Posterior cingulate gyrus (tissue), 11 donors: ENCODE results near the gene KDSR.
A peak's percentile ranks its signal among the peaks of the same experiment; 100 is the strongest.

Experiments
- DNase-seq, 10 donors: peaks; one replicate each; pipeline versions ENCODE4 v3.0.0 to v3.0.0-alpha.2; 2020 to 2021; ENCODE audit warnings: mixed read lengths in 3 of 10
- intact Hi-C: fragments of 100-400 bp; cut with DNase I; formaldehyde crosslinking; loops from one replicate; pipeline ENCODE4 v1.15.1; 2023

KDSR gene

GRCh38 chr18:63367053-63367953 is at the start of gene KDSR:
Gene KDSR, minus strand, starts transcription at chr18:63367206. Its CDS starts 88 bp downstream, at chr18:63367118.
- peak; percentile 84 to 98 (median 92) for DNase-seq
- intact Hi-C loops, result loop anchor here (1.0 to 5.0 kb wide), 3 partner anchors 47 to 70 kb away; partner anchors contain the start of gene VPS4B

- DNase-seq, result no peak
- intact Hi-C loops, result no loop called here
Measured at GRCh38 chr18:63412953-63413352, 45.9 kb upstream of the KDSR start.

GRCh38 chr18:63410792-63411191 is 43.8 kb upstream of the KDSR start:
- DNase-seq, result no peak
- intact Hi-C loops, result no loop called here

GRCh38 chr18:63409301-63409700 is 42.3 kb upstream of the KDSR start:
- DNase-seq, result no peak
- intact Hi-C loops, result no loop called here

GRCh38 chr18:63407734-63408133 is 40.7 kb upstream of the KDSR start:
- intact Hi-C loops, result no loop called here
- DNase-seq, result no peak

GRCh38 chr18:63405986-63406385 is 39.0 kb upstream of the KDSR start:
- intact Hi-C loops, result no loop called here
- no peak for DNase-seq

- intact Hi-C loops, result no loop called here
- DNase-seq, result no peak
Measured at GRCh38 chr18:63402246-63403162, 35.5 kb upstream of the KDSR start.

- DNase-seq, result no peak
- intact Hi-C loops, result no loop called here
Measured at GRCh38 chr18:63399300-63399699, 32.3 kb upstream of the KDSR start.

GRCh38 chr18:63397349-63397748 is 30.3 kb upstream of the KDSR start:
- intact Hi-C loops, result no loop called here
- no peak for DNase-seq

- no peak for DNase-seq
- intact Hi-C loops, result no loop called here
Measured at GRCh38 chr18:63395503-63395902, 28.5 kb upstream of the KDSR start.

- intact Hi-C loops, result no loop called here
- DNase-seq, result no peak
Measured at GRCh38 chr18:63394954-63395353, 27.9 kb upstream of the KDSR start.

- DNase-seq, result no peak
- intact Hi-C loops, result no loop called here
Measured at GRCh38 chr18:63387861-63388260, 20.9 kb upstream of the KDSR start.

GRCh38 chr18:63382843-63383242 is 15.8 kb upstream of the KDSR start:
- intact Hi-C loops, result no loop called here

GRCh38 chr18:63379639-63379962 is 12.6 kb upstream of the KDSR start:
- intact Hi-C loops, result no loop called here
- no peak for DNase-seq

More at GRCh38 chr18:63382843-63383242, 15.8 kb upstream of the KDSR start:
- no peak for DNase-seq

GRCh38 chr18:63378919-63379638 is 12.1 kb upstream of the KDSR start:
- DNase-seq, result no peak
- intact Hi-C loops, result no loop called here

GRCh38 chr18:63377275-63377980 is 10.4 kb upstream of the KDSR start:
- intact Hi-C loops, result no loop called here

GRCh38 chr18:63376538-63376937 is 9.5 kb upstream of the KDSR start:
- intact Hi-C loops, result no loop called here
- no peak for DNase-seq

More at GRCh38 chr18:63377275-63377980, 10.4 kb upstream of the KDSR start:
- DNase-seq, result no peak

GRCh38 chr18:63374540-63374939 is 7.5 kb upstream of the KDSR start:
- intact Hi-C loops, result no loop called here
- DNase-seq, result no peak

- DNase-seq, result no peak
- intact Hi-C loops, result no loop called here
Measured at GRCh38 chr18:63373161-63373560, 6.2 kb upstream of the KDSR start.

GRCh38 chr18:63368611-63369010 is 1.6 kb upstream of the KDSR start:
- no peak for DNase-seq
- intact Hi-C loops, result loop anchor here (5.0 kb wide), 1 partner anchor 69 kb away; no protein-coding TSS in a partner anchor
